DMS 273 (cell line): ENCODE data around the gene GALNT18.

Experiments used
- DNase-seq: peaks from one replicate; lab custom pipeline; 2025; ENCODE audit not compliant: unreplicated experiment; lab: John Stamatoyannopoulos, UW

Gene GALNT18

GRCh38 chr11:11534981-11535380 is 86.8 kb downstream of the GALNT18 start:
- peak; percentile 79 for DNase-seq

- peak; percentile 41 for DNase-seq
Measured at GRCh38 chr11:11533751-11534150, 88.1 kb downstream of the GALNT18 start.

- no peak for DNase-seq
Measured at GRCh38 chr11:11533057-11533456, 88.7 kb downstream of the GALNT18 start.

GRCh38 chr11:11532574-11532973 is 89.2 kb downstream of the GALNT18 start:
- no peak for DNase-seq

GRCh38 chr11:11531131-11531908 is 90.5 kb downstream of the GALNT18 start:
- DNase-seq: peak; percentile 56

GRCh38 chr11:11528986-11529385 is 92.8 kb downstream of the GALNT18 start:
- DNase-seq: peak; percentile 27

- no peak for DNase-seq
Measured at GRCh38 chr11:11525283-11525682, 96.5 kb downstream of the GALNT18 start.

- DNase-seq: no peak
Measured at GRCh38 chr11:11524436-11525061, 97.3 kb downstream of the GALNT18 start.

- no peak for DNase-seq
Measured at GRCh38 chr11:11522591-11522990, 99.2 kb downstream of the GALNT18 start.

- DNase-seq: no peak
Measured at GRCh38 chr11:11521306-11522002, 100.4 kb downstream of the GALNT18 start.

- DNase-seq: no peak
Measured at GRCh38 chr11:11520231-11521015, 101.4 kb downstream of the GALNT18 start.

- peak; percentile 20 for DNase-seq
Measured at GRCh38 chr11:11519184-11519583, 102.6 kb downstream of the GALNT18 start.

- no peak for DNase-seq
Measured at GRCh38 chr11:11514246-11514645, 107.6 kb downstream of the GALNT18 start.

- DNase-seq: no peak
Measured at GRCh38 chr11:11513422-11513821, 108.4 kb downstream of the GALNT18 start.

GRCh38 chr11:11512929-11513328 is 108.9 kb downstream of the GALNT18 start:
- DNase-seq: no peak

GRCh38 chr11:11512502-11512901 is 109.3 kb downstream of the GALNT18 start:
- DNase-seq: no peak

GRCh38 chr11:11512090-11512489 is 109.7 kb downstream of the GALNT18 start:
- DNase-seq: no peak

GRCh38 chr11:11510939-11511338 is 110.9 kb downstream of the GALNT18 start:
- peak; percentile 28 for DNase-seq

GRCh38 chr11:11505692-11506091 is 116.1 kb downstream of the GALNT18 start:
- DNase-seq: no peak

- no peak for DNase-seq
Measured at GRCh38 chr11:11505190-11505589, 116.6 kb downstream of the GALNT18 start.

GRCh38 chr11:11504071-11504470 is 117.7 kb downstream of the GALNT18 start:
- DNase-seq: no peak
